GM10266 (cell line): ENCODE data around the gene SIL1.

Experiments used
- DNase-seq: peaks from one replicate; pipeline ENCODE4 v3.0.0; 2012; ENCODE audit errors: extremely low spot score
- TF ChIP-seq, protein P1 (sequence below): IDR thresholded peaks from 2 replicates; pipeline ENCODE4 v1.5.1; 2012; ENCODE audit warnings: mild to moderate bottlenecking, low read depth; ENCODE audit not compliant: control insufficient read depth, insufficient read depth; ENCODE audit errors: missing control alignments

The SIL1 gene

DNA sequence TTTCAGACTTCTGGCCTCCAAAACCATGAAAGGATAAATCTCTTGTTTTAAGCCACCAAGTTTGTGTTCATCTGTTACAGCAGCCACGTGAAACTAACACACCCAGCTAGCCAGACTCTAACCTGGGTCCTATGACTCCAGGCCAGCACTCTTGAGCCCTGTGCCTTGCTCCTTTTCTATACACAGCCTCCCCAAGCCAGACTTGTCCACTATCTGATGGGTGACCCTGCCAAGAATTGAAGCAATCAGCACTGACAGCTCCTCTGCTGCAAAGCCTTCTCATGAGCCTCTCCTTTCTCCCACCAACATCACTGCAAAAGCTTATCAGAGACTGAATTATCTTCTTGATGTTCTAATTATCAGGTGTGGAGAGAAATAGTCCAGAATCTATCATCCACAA, 41.4 kb downstream of the SIL1 start:
- DNase-seq = no peak
- TF ChIP-seq, protein P1, sequence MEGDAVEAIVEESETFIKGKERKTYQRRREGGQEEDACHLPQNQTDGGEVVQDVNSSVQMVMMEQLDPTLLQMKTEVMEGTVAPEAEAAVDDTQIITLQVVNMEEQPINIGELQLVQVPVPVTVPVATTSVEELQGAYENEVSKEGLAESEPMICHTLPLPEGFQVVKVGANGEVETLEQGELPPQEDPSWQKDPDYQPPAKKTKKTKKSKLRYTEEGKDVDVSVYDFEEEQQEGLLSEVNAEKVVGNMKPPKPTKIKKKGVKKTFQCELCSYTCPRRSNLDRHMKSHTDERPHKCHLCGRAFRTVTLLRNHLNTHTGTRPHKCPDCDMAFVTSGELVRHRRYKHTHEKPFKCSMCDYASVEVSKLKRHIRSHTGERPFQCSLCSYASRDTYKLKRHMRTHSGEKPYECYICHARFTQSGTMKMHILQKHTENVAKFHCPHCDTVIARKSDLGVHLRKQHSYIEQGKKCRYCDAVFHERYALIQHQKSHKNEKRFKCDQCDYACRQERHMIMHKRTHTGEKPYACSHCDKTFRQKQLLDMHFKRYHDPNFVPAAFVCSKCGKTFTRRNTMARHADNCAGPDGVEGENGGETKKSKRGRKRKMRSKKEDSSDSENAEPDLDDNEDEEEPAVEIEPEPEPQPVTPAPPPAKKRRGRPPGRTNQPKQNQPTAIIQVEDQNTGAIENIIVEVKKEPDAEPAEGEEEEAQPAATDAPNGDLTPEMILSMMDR = no peak

- no peak for DNase-seq
Observed at GRCh38 chr5:139155333-139155732, 42.8 kb downstream of the SIL1 start.

DNA sequence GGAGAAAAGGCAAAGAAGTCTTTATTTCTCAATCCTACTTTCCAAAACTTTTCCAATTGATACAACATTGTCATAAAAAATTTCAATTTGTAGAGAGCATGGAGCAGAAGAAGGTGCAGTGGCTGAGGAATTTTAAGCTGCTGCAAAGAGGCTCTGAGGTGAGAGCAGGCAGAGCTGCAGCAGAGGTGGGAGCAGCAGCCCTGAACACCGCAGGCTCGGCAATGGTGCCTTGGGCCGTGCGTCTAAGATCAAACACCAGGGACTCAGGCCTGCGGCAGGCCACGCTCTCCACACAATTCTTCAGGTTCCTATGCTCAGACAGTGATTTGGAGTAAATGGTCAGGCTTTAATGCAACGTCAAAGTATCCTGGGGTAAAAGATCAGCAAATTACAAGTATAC, 46.3 kb downstream of the SIL1 start:
- DNase-seq = no peak
- TF ChIP-seq, protein P1 = no peak

More at GRCh38 chr5:139155333-139155732, 42.8 kb downstream of the SIL1 start:
- TF ChIP-seq, protein P1 = no peak

- TF ChIP-seq, protein P1 = no peak
- DNase-seq = no peak
Observed at GRCh38 chr5:139150367-139150999, 47.7 kb downstream of the SIL1 start.

DNA sequence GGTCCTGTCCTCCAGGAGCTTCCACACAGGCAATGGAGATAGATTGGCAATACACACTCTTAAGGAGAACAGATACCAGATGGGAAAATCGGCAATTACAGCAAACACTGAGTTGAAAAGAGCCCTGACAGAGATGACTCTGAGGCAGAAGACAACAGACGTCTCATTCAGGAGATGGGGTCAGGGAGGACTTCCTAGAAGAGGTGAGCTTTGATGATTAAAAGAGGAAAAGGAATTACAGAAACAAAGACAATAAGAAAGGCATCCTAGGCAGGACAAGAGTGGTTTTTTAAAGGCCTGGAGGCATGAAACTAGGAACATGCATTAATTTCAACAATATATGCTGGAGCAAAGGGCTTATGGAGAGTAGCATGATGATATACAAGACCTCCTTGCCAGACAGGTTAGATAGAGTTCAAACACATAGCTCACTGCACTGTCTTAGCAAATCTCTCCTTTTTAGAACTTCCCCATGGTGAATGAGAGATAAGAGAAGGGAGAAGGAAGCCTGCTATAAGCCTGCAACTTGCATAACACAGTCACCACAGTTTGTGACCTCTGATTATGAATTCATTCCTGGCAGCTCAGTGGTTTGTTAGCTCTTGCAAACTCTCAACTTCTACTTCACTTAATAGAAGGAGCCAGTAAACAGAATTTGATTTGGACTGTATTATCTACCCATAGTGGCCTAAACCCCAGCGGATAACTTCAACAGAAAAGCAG, 48.5 kb downstream of the SIL1 start:
- no peak for DNase-seq
- TF ChIP-seq, protein P1 = no peak

- TF ChIP-seq, protein P1 = no peak
- DNase-seq = no peak
Observed at GRCh38 chr5:139148986-139149385, 49.2 kb downstream of the SIL1 start.

- TF ChIP-seq, protein P1 = no peak
- DNase-seq = no peak
Observed at GRCh38 chr5:139148306-139148705, 49.9 kb downstream of the SIL1 start.
